Activated CD8-positive, alpha-beta T cell treated with anti-CD3 and anti-CD28 coated beads for 36 hours (primary cell): ENCODE results near the gene SLC22A2. TPM values are rescaled to one million over a fixed set of nuclear protein-coding genes. Genes with fewer than 3 reads are reported as not detected.
A peak's percentile ranks its signal among the peaks of the same experiment; 100 is the strongest.

Source experiments
- ATAC-seq: fragments of 200-7000 bp; cut with Tn5 transposase; one replicate; pipeline ENCODE4 v1.10.0; 2021; ENCODE audit warnings: mild to moderate bottlenecking, moderate library complexity
- CTCF ChIA-PET: fragments of 350-600 bp; sonication (Branson Sonifier 250); formaldehyde crosslinking; loops from one replicate; lab custom pipeline; 2021; ENCODE audit warnings: antibody characterized with exemption; lab: Charles Lee
- POLR2A ChIA-PET: fragments of 350-600 bp; sonication (Branson Sonifier 250); formaldehyde crosslinking; loops from one replicate; lab custom pipeline; 2021; ENCODE audit warnings: antibody characterized with exemption; lab: Charles Lee
- DNase-seq: peaks from one replicate; pipeline ENCODE4 v3.0.0-alpha.2; 2020
- H3K27ac Mint-ChIP-seq: one replicate; pipeline ENCODE4 v1.8.0; 2021; ENCODE audit warnings: mild to moderate bottlenecking, mixed read lengths
- H3K27me3 Mint-ChIP-seq: one replicate; pipeline ENCODE4 v1.8.0; 2021; ENCODE audit warnings: mixed read lengths
- H3K36me3 Mint-ChIP-seq: one replicate; pipeline ENCODE4 v1.8.0; 2021; ENCODE audit warnings: low read depth, mixed read lengths
- H3K4me1 Mint-ChIP-seq: one replicate; pipeline ENCODE4 v1.8.0; 2021; ENCODE audit warnings: low read depth, mixed read lengths
- H3K4me3 Mint-ChIP-seq: one replicate; pipeline ENCODE4 v1.8.0; 2021; ENCODE audit warnings: mild to moderate bottlenecking, moderate library complexity, mixed read lengths
- H3K9me3 Mint-ChIP-seq: one replicate; pipeline ENCODE4 v1.8.0; 2021; ENCODE audit warnings: mixed read lengths
- intact Hi-C: fragments of 100-400 bp; cut with micrococcal nuclease; formaldehyde crosslinking; loops from one replicate; pipeline ENCODE4 v1.10.0; 2022
- total RNA-seq, 2 experiments: library from RNA; stranded (reverse); gene quantifications; one replicate each; pipeline ENCODE4 v1.2.3, GENCODE V29; 2021
- TF ChIP-seq, protein P1 (sequence below): fragments of 200-600 bp; IDR thresholded peaks from one replicate; pipeline ENCODE4 v1.8.0; 2022; ENCODE audit warnings: antibody characterized with exemption, mild to moderate bottlenecking

Gene SLC22A2
- total RNA-seq, 2 experiments from 2014 or later, result not detected

DNA sequence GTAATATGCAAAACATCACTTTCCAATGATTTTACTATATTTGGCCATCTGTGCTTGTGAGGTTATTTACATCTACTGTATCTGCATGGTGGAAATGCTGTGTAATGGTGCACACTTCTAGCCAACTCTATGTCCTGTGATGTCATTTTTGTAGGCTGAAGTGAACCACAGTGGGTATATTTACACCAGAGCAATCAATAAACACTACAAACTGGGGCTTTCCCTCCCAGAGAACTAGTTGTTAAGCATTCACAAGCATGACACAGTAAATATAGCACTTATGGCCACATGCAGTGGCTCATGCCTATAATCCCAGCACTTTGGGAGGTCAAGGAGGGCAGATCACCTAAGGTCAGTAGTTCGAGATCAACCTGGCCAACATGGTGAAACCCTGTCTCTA lies 4.9 kb downstream of the SLC22A2 start:
- Mint-ChIP-seq H3K36me3 (no peaks in the 10 kb centered on the region), H3K27me3 (peaks cover 11% of the 10 kb centered on the region), H3K4me3 (no peak overlapping the region), H3K27ac (no peak overlapping the region), H3K9me3 (no peaks in the 10 kb centered on the region), H3K4me1 (no peaks in the 10 kb centered on the region)
- TF ChIP-seq, protein P1, sequence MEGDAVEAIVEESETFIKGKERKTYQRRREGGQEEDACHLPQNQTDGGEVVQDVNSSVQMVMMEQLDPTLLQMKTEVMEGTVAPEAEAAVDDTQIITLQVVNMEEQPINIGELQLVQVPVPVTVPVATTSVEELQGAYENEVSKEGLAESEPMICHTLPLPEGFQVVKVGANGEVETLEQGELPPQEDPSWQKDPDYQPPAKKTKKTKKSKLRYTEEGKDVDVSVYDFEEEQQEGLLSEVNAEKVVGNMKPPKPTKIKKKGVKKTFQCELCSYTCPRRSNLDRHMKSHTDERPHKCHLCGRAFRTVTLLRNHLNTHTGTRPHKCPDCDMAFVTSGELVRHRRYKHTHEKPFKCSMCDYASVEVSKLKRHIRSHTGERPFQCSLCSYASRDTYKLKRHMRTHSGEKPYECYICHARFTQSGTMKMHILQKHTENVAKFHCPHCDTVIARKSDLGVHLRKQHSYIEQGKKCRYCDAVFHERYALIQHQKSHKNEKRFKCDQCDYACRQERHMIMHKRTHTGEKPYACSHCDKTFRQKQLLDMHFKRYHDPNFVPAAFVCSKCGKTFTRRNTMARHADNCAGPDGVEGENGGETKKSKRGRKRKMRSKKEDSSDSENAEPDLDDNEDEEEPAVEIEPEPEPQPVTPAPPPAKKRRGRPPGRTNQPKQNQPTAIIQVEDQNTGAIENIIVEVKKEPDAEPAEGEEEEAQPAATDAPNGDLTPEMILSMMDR, result no peak
- CTCF ChIA-PET, result no interaction called here
- POLR2A ChIA-PET, result no interaction called here
- DNase-seq (no peak), ATAC-seq (peak; percentile 30)
- intact Hi-C loops, result no loop called here

DNA sequence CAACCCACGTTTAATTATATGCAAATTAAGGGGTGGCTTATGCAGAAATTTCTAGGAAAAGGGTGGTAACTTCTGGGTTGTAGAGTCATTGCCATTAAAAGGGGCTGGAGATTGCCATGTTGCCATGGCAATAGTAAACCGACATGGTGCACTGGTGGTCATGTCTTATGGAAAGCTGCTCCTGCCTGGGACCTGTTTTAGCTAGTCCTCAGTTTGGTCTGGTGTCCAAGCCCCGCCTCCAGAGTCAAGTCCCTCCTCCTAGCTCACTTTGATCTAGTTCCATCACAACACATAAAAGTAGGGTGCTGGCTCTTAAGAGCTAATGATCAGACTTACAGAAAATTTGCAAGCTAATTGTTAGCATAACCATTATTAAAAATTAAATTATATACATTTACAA lies 5.3 kb downstream of the SLC22A2 start:
- POLR2A ChIA-PET, result no interaction called here
- no peaks in the 10 kb centered on the region for H3K4me1 Mint-ChIP-seq
- CTCF ChIA-PET, result no interaction called here

DNA sequence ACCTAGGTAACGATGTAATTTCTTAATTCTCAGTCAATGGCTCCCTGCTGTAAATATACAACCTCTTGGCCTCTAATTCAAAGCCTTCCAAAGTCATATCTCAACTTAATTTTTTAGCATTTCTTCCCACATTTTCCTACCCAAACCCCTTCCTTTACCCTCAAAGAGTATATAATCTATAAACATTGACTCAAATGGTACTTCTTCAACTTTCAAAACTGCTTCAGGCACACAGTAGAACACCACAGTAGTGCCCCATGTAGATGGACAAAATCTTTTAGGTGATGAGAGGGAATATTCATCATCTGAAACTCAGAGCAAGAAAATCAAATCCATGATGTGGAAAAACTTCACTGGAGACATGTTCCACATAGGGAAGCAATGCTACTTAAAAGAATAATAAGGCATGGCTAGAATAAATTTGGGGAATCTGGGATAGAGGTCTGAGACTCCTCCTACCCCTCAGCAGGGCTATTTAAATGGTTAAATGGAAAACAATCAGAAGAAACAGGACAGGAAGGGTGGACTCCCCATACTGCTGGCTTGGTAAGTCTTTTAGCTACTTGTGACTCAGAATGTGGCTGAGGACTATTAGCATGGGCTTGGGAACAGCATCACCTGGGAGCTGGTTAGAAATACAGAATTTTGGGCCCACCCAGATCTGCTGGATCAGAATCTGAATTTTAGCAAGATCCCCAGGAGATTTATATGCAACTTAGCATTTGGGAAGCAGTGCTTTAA lies 6.4 kb downstream of the SLC22A2 start:
- no peaks in the 10 kb centered on the region for H3K36me3 Mint-ChIP-seq
- POLR2A ChIA-PET, result no interaction called here
- H3K9me3 Mint-ChIP-seq, result no peaks in the 10 kb centered on the region
- ATAC-seq (no peak), DNase-seq (no peak)
- CTCF ChIA-PET, result no interaction called here
- TF ChIP-seq, protein P1, result no peak
- H3K27ac Mint-ChIP-seq, result no peak overlapping the region
- H3K27me3 Mint-ChIP-seq, result peaks cover 17% of the 10 kb centered on the region
- intact Hi-C loops, result no loop called here
- no peak overlapping the region for H3K4me3 Mint-ChIP-seq
- H3K4me1 Mint-ChIP-seq, result no peaks in the 10 kb centered on the region

More for the DNA sequence above, 5.3 kb downstream of the SLC22A2 start:
- H3K9me3 Mint-ChIP-seq, result no peaks in the 10 kb centered on the region
- H3K27me3 Mint-ChIP-seq, result peaks cover 12% of the 10 kb centered on the region
- no peak for DNase-seq
- no peak overlapping the region for H3K4me3 Mint-ChIP-seq
- no peaks in the 10 kb centered on the region for H3K36me3 Mint-ChIP-seq
- intact Hi-C loops, result no loop called here
- TF ChIP-seq, protein P1, result no peak
- H3K27ac Mint-ChIP-seq, result no peak overlapping the region
- ATAC-seq, result no peak

DNA sequence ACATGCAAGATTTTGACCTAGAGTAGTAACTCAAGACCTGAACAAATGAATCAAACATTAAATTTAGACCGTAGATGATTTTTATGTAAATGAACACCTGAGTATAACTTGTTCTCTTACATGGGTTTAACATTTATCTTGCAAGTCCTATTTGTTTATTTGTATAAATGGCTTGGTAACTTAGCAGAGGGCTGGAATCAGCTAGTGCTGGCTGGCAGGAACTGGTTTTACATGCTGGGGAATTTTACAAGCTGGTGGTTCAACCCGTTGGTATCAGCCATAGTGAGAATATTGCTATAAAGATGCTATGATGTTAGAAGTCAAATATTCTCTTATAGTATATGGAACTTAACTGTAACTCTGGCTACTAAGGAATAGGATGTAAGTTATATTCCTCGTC lies 8.9 kb downstream of the SLC22A2 start:
- Mint-ChIP-seq H3K4me3 (no peak overlapping the region), H3K27ac (no peak overlapping the region), H3K9me3 (no peaks in the 10 kb centered on the region), H3K27me3 (peaks cover 20% of the 10 kb centered on the region), H3K4me1 (no peaks in the 10 kb centered on the region), H3K36me3 (no peaks in the 10 kb centered on the region)
- ATAC-seq (no peak), DNase-seq (no peak)
- TF ChIP-seq, protein P1, result no peak
- ChIA-PET POLR2A (no interaction called here), CTCF (no interaction called here)
- intact Hi-C loops, result no loop called here

DNA sequence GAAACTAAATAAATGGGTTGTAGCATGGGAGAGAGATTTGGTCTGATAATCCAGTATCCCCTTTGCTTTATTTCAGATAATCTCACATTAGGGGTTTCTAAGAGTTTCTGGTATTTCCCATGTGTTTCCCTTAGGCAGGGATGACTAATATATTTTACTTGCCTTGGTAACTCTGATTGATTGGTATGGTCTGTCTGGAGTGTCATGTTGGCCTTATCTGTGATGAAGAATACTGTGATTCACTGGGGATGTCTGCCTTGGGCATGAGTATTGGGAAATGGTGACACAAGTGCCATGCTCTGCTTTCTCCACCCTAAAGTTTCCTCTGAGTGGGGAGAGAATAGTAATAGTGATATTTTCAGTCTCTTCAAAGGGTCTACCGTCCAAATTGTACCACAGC lies 10.1 kb downstream of the SLC22A2 start:
- TF ChIP-seq, protein P1, result no peak
- ChIA-PET POLR2A (no interaction called here), CTCF (no interaction called here)
- Mint-ChIP-seq H3K9me3 (no peaks in the 10 kb centered on the region), H3K36me3 (no peaks in the 10 kb centered on the region), H3K4me3 (no peak overlapping the region), H3K4me1 (no peaks in the 10 kb centered on the region), H3K27me3 (peaks cover 16% of the 10 kb centered on the region), H3K27ac (no peak overlapping the region)
- intact Hi-C loops, result no loop called here
- DNase-seq (no peak), ATAC-seq (no peak)
